KBM-7 (cell line): ENCODE data around the gene KCNB1.

ENCODE experiments used
- DNase-seq: peaks from one replicate; pipeline ENCODE4 v3.0.0-alpha.2; 2015
- in situ Hi-C: fragments of 300-500 bp; cut with MboI; formaldehyde crosslinking; loops from 2 replicates; pipeline ENCODE4 v1.14.3; 2020; ENCODE audit warnings: low sequenced_read_pairs, low pct_unique_long_range_greater_than_20kb, mixed read lengths

KCNB1 gene

GRCh38 chr20:49384437-49385434 is 97.7 kb downstream of the KCNB1 start:
- in situ Hi-C loops: no loop called here
- DNase-seq: peak; percentile 59

GRCh38 chr20:49381558-49382493 is 100.6 kb downstream of the KCNB1 start:
- in situ Hi-C loops: no loop called here
- no peak for DNase-seq

GRCh38 chr20:49380337-49380780 is 102.1 kb downstream of the KCNB1 start:
- DNase-seq: no peak
- in situ Hi-C loops: no loop called here

- no peak for DNase-seq
- in situ Hi-C loops: no loop called here
Observed at GRCh38 chr20:49379338-49379737, 103.1 kb downstream of the KCNB1 start.

GRCh38 chr20:49377326-49377725 is 105.1 kb downstream of the KCNB1 start:
- in situ Hi-C loops: no loop called here
- DNase-seq: no peak

GRCh38 chr20:49375170-49375569 is 107.3 kb downstream of the KCNB1 start:
- no peak for DNase-seq
- in situ Hi-C loops: no loop called here

- no peak for DNase-seq
- in situ Hi-C loops: no loop called here
Observed at GRCh38 chr20:49372095-49372734, 110.3 kb downstream of the KCNB1 start.

- in situ Hi-C loops: no loop called here
- DNase-seq: no peak
Observed at GRCh38 chr20:49368596-49368995, 113.9 kb downstream of the KCNB1 start.

- DNase-seq: no peak
- in situ Hi-C loops: no loop called here
Observed at GRCh38 chr20:49367113-49367512, 115.4 kb downstream of the KCNB1 start.

GRCh38 chr20:49366687-49367086 is 115.8 kb downstream of the KCNB1 start:
- in situ Hi-C loops: no loop called here
- DNase-seq: no peak

GRCh38 chr20:49361862-49362660 is 120.4 kb downstream of the KCNB1 start:
- no peak for DNase-seq

GRCh38 chr20:49360242-49360968 is 122.1 kb downstream of the KCNB1 start:
- in situ Hi-C loops: no loop called here
- no peak for DNase-seq

More at GRCh38 chr20:49361862-49362660, 120.4 kb downstream of the KCNB1 start:
- in situ Hi-C loops: no loop called here

- DNase-seq: no peak
- in situ Hi-C loops: no loop called here
Observed at GRCh38 chr20:49356676-49357075, 125.8 kb downstream of the KCNB1 start.

GRCh38 chr20:49354673-49355072 is 127.8 kb downstream of the KCNB1 start:
- no peak for DNase-seq
- in situ Hi-C loops: no loop called here

- DNase-seq: no peak
- in situ Hi-C loops: no loop called here
Observed at GRCh38 chr20:49353348-49353747, 129.1 kb downstream of the KCNB1 start.

GRCh38 chr20:49352751-49353150 is 129.7 kb downstream of the KCNB1 start:
- no peak for DNase-seq
- in situ Hi-C loops: no loop called here

GRCh38 chr20:49351775-49352174 is 130.7 kb downstream of the KCNB1 start:
- in situ Hi-C loops: no loop called here

More at GRCh38 chr20:49351775-49352174, 130.7 kb downstream of the KCNB1 start:
- DNase-seq: no peak
